Prostate gland (tissue), 2 donors: ENCODE results near the gene OTUB1. TPM values are rescaled to one million over a fixed set of nuclear protein-coding genes. Genes with fewer than 3 reads are reported as not detected.

Source experiments
- DNase-seq: peaks from one replicate; pipeline ENCODE4 v3.0.0-alpha.2; 2019; ENCODE audit warnings: low spot score
- H3K27ac ChIP-seq, 2 donors: fragments of 200-600 bp; sonication (generic); 2 replicates each; pipeline ENCODE4 v1.5.1; 2017 to 2019
- H3K27me3 ChIP-seq: fragments of 200-600 bp; sonication (generic); replicated peaks from 2 replicates; pipeline ENCODE4 v1.5.1; 2019; ENCODE audit not compliant: insufficient read depth
- H3K36me3 ChIP-seq, 2 donors: fragments of 200-600 bp; sonication (generic); 1 replicate in 1 of 2; 2 replicates in 1 of 2; pipeline versions ENCODE4 v1.5.1 to v1.8.1; 2017 to 2019
- H3K4me1 ChIP-seq: fragments of 200-600 bp; sonication (generic); replicated peaks from 2 replicates; pipeline ENCODE4 v1.5.1; 2019
- H3K4me3 ChIP-seq, 2 donors: fragments of 200-600 bp; sonication (generic); 2 replicates each; pipeline ENCODE4 v1.5.1; 2017 to 2019
- H3K9me3 ChIP-seq: fragments of 200-600 bp; sonication (generic); 2 replicates; pipeline ENCODE4 v1.5.1; 2017
- POLR2A ChIP-seq: fragments of 450-650 bp; IDR thresholded peaks from one replicate; pipeline ENCODE4 v1.6.1; 2016; ENCODE audit warnings: antibody characterized with exemption, mild to moderate bottlenecking
- POLR2AphosphoS5 ChIP-seq: sonication (generic); formaldehyde crosslinking; IDR thresholded peaks from one replicate; pipeline ENCODE4 v1.6.1; 2017; ENCODE audit warnings: antibody characterized with exemption
- WGBS: methylation state at CpG from one replicate; pipeline ENCODE4 v1.1.5; 2018; 5-methylcytosine and 5-hydroxymethylcytosine counted together
- intact Hi-C: fragments of 100-400 bp; cut with DNase I; formaldehyde crosslinking; loops from one replicate; pipeline ENCODE4 v1.14.2; 2022
- total RNA-seq, 2 donors: library from RNA; depleted of rRNA; stranded (reverse); fragments of >200 nt; gene quantifications; one replicate each; pipeline ENCODE4 v1.1.0, GENCODE V29; 2016
- TF ChIP-seq, protein P1 (sequence below), 4 experiments: fragments of 200-600 bp in 2 of 4; fragments of 450-650 bp in 2 of 4; sonication (generic) in 2 of 4; IDR thresholded peaks; 1 replicate in 3 of 4; 2 replicates in 1 of 4; pipeline ENCODE4 v1.5.1; 2016 to 2019; ENCODE audit warnings: antibody characterized with exemption in 4 of 4, mild to moderate bottlenecking in 2 of 4, moderate library complexity in 2 of 4

Gene OTUB1
- total RNA-seq, 2 donors from 2014 or later: 79.6 to 118 TPM

DNA sequence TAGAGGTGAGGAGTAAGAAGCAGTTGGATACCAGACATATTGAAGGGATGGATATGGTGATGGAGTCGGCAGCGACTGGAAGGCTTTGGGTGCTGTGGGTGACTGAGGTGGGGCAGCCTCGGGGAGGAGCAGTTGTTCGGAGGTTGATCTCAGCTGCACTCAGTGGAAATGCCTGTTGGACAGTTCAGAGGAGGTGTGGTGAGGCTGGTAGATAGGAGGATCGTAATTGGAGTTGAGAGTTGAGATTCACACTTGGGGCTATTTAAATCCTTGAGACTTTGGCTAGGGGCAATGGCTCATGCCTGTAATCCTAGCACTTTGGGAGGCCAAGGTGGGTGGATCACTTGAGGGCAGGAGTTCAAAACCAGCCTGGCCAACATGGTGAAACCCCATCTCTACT, 6.9 kb downstream of the OTUB1 start:
- Histone ChIP-seq H3K36me3 (peaks cover 15 to 18% of the 10 kb centered on the region in 2 donors), H3K4me3 (no peak overlapping the region), H3K4me1 (peaks cover 2% of the 10 kb centered on the region), H3K27me3 (no peaks in the 10 kb centered on the region), H3K9me3 (no peaks in the 10 kb centered on the region), H3K27ac (no peak overlapping the region)
- no peak for DNase-seq
- WGBS: 87% methylated on average over 5 of the region's 5 CpGs
- intact Hi-C loops: no loop called here
- TF ChIP-seq POLR2AphosphoS5 (no peak), POLR2A (no peak)
- TF ChIP-seq, protein P1, sequence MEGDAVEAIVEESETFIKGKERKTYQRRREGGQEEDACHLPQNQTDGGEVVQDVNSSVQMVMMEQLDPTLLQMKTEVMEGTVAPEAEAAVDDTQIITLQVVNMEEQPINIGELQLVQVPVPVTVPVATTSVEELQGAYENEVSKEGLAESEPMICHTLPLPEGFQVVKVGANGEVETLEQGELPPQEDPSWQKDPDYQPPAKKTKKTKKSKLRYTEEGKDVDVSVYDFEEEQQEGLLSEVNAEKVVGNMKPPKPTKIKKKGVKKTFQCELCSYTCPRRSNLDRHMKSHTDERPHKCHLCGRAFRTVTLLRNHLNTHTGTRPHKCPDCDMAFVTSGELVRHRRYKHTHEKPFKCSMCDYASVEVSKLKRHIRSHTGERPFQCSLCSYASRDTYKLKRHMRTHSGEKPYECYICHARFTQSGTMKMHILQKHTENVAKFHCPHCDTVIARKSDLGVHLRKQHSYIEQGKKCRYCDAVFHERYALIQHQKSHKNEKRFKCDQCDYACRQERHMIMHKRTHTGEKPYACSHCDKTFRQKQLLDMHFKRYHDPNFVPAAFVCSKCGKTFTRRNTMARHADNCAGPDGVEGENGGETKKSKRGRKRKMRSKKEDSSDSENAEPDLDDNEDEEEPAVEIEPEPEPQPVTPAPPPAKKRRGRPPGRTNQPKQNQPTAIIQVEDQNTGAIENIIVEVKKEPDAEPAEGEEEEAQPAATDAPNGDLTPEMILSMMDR (IDR thresholded peaks at IDR 0.05): no peak

DNA sequence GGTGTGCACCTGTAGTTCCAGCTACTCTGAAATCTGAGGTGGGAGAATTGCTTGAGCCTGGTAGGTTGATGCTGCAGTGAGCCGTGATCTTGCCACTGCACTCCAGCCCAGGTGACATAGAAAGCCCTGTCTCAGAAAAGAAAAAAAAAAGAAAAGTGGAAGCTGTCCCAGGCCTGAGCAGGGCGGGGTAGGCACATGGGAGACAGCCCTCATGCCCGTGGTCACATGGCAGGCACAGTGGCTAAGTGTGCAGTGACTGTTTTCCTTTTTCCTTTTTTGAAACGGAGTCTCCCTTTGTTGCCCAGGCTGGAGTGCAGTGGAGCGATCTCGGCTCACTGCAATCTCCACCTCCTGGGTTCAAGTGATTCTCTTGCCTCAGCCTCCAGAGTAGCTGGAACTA, 7.8 kb downstream of the OTUB1 start:
- Histone ChIP-seq H3K4me3 (no peak overlapping the region), H3K36me3 (peaks cover 15 to 18% of the 10 kb centered on the region in 2 donors), H3K4me1 (peaks cover 11% of the 10 kb centered on the region), H3K27ac (no peak overlapping the region), H3K9me3 (no peaks in the 10 kb centered on the region), H3K27me3 (no peaks in the 10 kb centered on the region)
- TF ChIP-seq, protein P1 (IDR thresholded peaks at IDR 0.05): no peak
- TF ChIP-seq POLR2AphosphoS5: no peak
- no peak for TF ChIP-seq POLR2A
- 80% methylated on average over 6 of the region's 6 CpGs for WGBS
- no peak for DNase-seq
- intact Hi-C loops: no loop called here

DNA sequence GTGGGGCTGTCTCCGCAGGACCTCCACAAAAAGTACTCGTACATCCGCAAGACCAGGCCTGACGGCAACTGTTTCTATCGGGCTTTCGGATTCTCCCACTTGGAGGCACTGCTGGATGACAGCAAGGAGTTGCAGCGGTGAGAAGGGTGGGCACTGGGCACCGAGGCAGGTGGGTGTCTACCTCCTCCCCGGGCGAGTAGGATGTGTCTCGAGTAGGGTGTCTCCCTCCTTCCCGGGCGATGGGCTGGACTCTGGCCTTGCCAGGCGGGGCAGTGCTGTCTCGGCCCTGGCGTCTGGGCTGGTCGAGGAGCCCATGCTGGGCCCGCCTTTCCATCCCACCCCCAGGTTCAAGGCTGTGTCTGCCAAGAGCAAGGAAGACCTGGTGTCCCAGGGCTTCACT, 10.3 kb downstream of the OTUB1 start:
- H3K4me1 ChIP-seq: peaks cover 22% of the 10 kb centered on the region
- no peaks in the 10 kb centered on the region for H3K27me3 ChIP-seq
- H3K4me3 ChIP-seq: no peak overlapping the region
- H3K27ac ChIP-seq: no peak overlapping the region
- no peaks in the 10 kb centered on the region for H3K9me3 ChIP-seq
- no peak for DNase-seq
- intact Hi-C loops: no loop called here
- peaks cover 13 to 15% of the 10 kb centered on the region in 2 donors for H3K36me3 ChIP-seq
- no peak for TF ChIP-seq POLR2A
- TF ChIP-seq, protein P1 (IDR thresholded peaks at IDR 0.05): no peak
- TF ChIP-seq POLR2AphosphoS5: no peak
- WGBS: 89% methylated on average over 18 of the region's 18 CpGs

DNA sequence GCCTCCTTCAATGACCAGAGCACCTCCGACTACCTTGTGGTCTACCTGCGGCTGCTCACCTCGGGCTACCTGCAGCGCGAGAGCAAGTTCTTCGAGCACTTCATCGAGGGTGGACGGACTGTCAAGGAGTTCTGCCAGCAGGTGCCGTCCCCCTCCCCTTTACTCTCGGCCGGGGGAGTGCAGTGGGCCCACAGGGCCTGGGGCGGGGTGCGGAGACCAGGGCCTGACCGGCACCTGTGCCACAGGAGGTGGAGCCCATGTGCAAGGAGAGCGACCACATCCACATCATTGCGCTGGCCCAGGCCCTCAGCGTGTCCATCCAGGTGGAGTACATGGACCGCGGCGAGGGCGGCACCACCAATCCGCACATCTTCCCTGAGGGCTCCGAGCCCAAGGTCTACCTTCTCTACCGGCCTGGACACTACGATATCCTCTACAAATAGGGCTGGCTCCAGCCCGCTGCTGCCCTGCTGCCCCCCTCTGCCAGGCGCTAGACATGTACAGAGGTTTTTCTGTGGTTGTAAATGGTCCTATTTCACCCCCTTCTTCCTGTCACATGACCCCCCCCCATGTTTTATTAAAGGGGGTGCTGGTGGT, 11.0 kb downstream of the OTUB1 start:
- Histone ChIP-seq H3K4me3 (no peak overlapping the region), H3K27ac (no peak overlapping the region), H3K36me3 (peaks cover 13 to 15% of the 10 kb centered on the region in 2 donors), H3K27me3 (no peaks in the 10 kb centered on the region), H3K9me3 (no peaks in the 10 kb centered on the region), H3K4me1 (peaks cover 22% of the 10 kb centered on the region)
- DNase-seq: no peak
- TF ChIP-seq, protein P1 (IDR thresholded peaks at IDR 0.05): no peak
- TF ChIP-seq POLR2AphosphoS5: no peak
- TF ChIP-seq POLR2A: no peak
- intact Hi-C loops: no loop called here
- 92% methylated on average over 27 of the region's 27 CpGs for WGBS

DNA sequence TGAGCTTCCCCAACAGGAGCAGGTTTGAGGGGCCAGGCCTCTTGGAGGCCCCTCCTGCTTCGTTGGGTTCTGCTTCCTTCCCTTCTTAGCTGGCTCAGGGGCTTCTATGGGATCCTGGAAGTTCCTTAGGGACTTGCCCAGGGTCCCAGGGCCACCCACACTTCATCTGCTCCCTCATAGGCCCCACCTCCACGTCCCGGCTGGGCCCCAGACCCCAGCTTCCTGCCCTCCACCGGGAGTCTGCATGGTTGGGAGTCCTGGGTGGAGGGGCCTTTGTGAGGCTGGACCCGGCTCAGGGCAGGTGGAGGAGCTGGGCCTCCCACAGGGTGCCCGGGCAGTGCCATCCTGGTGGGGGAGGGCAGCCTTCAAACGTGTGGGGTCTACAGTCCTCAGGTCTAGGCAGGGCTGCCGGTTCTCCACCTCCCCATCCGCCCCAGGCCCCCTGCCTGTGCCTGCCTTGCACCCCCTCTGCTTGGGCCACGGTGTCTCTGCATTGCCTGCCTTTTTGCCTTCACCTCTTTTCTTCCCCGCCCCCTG, 11.6 kb downstream of the OTUB1 start:
- WGBS: 68% methylated on average over 11 of the region's 11 CpGs
- H3K36me3 ChIP-seq: peaks cover 13 to 15% of the 10 kb centered on the region in 2 donors
- no peak for TF ChIP-seq POLR2AphosphoS5
- no peak for TF ChIP-seq POLR2A
- TF ChIP-seq, protein P1 (IDR thresholded peaks at IDR 0.05): no peak
- H3K27me3 ChIP-seq: no peaks in the 10 kb centered on the region
- DNase-seq: no peak
- no peak overlapping the region for H3K4me3 ChIP-seq
- peaks cover 22% of the 10 kb centered on the region for H3K4me1 ChIP-seq
- intact Hi-C loops: no loop called here
- no peaks in the 10 kb centered on the region for H3K9me3 ChIP-seq
- H3K27ac ChIP-seq: no peak overlapping the region
